ENCODE measurements around the gene ELOVL3.

GRCh38 chr10:102185272-102185671 lies 40.8 kb upstream of the ELOVL3 start:
- TF ChIP-seq ZNF800 (CRISPR knock-in tag; IDR thresholded peaks at IDR 0.05) (no peak), ZBTB26 (CRISPR knock-in tag; IDR thresholded peaks at IDR 0.05; ENCODE audit: borderline replicate concordance) (no peak), ZNF431 (CRISPR knock-in tag; IDR thresholded peaks at IDR 0.05; ENCODE audit: borderline replicate concordance, low read depth) (no peak), CTCF (CRISPR knock-in tag; IDR thresholded peaks at IDR 0.05) (no peak), SALL2 (CRISPR knock-in tag; IDR thresholded peaks at IDR 0.05) (no peak), ZNF512 (CRISPR knock-in tag; IDR thresholded peaks at IDR 0.05) (no peak)

Data from HepG2 (cell line).